ENCODE measurements around the gene ERBB2.

Gene ERBB2

DNA sequence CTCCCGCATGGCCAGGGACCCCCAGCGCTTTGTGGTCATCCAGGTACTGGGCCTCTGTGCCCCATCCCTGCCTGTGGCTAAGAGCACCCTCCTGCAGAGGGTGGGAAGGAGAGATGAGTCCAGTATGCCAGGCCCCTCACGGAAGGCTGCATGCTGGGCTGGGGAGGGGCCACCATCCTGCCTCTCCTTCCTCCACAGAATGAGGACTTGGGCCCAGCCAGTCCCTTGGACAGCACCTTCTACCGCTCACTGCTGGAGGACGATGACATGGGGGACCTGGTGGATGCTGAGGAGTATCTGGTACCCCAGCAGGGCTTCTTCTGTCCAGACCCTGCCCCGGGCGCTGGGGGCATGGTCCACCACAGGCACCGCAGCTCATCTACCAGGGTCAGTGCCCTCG lies 26.8 kb downstream of the ERBB2 start:
- no peak for DNase-seq (ENCODE audit: low spot score)

- no peak for DNase-seq (ENCODE audit: low spot score)
Observed at GRCh38 chr17:39727556-39727955, 27.7 kb downstream of the ERBB2 start.

DNA sequence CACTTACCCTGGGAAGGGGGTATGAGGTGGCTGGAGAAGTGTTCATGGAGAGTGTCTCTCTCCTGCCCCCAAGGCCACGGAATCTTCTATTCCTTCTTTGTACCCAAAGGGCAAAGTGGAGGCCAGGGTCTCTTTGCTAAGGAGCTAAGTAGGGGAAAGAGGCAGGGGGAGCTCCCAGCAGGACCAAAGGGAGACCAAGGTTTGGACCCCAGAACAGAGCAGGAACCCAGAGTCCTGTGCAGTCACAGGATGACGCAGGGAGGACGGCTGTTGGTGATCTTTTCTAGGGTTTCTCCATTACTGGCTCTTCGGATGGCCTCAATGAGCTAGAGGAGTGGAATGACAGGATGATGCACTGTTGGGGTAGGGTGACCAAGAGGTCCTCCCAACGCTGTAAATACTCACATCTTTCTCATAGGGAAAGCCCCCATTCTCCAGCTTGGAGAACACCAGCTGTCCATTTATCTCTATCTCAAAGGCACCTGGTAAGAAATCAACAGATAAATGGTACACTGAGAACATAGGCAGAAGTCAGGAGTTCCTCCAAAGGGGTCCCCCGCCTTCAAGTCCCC lies 29.5 kb downstream of the ERBB2 start:
- DNase-seq (ENCODE audit: low spot score) = no peak

- DNase-seq (ENCODE audit: low spot score) = peak; percentile 92
Observed at GRCh38 chr17:39730095-39730921, 30.4 kb downstream of the ERBB2 start, which contains the start of gene MIEN1. MIEN1 (minus strand) TSS chr17:39730532; CDS start chr17:39730495, 37 bp downstream.

DNA sequence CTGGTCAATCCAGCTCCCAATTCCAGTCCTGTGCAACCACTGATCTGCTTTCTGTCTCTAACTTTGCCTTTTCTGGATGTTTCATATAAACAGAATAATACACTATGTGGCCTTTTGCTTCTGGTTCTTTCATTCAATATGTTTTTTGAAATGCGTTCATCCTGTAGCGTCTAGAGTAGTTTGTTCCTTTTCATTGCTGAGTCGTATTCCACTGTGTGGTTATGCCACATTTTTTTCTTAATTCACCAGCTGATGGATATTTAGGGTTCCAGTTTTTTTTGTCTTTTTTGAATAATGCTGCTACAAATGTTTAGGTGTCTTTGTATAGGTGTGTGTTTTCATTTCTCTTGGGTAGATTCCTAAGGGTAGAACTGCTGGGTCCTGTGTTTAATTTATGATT lies 32.7 kb downstream of the ERBB2 start:
- DNase-seq (ENCODE audit: low spot score) = no peak

- no peak for DNase-seq (ENCODE audit: low spot score)
Observed at GRCh38 chr17:39735882-39736281, 36.0 kb downstream of the ERBB2 start.

DNA sequence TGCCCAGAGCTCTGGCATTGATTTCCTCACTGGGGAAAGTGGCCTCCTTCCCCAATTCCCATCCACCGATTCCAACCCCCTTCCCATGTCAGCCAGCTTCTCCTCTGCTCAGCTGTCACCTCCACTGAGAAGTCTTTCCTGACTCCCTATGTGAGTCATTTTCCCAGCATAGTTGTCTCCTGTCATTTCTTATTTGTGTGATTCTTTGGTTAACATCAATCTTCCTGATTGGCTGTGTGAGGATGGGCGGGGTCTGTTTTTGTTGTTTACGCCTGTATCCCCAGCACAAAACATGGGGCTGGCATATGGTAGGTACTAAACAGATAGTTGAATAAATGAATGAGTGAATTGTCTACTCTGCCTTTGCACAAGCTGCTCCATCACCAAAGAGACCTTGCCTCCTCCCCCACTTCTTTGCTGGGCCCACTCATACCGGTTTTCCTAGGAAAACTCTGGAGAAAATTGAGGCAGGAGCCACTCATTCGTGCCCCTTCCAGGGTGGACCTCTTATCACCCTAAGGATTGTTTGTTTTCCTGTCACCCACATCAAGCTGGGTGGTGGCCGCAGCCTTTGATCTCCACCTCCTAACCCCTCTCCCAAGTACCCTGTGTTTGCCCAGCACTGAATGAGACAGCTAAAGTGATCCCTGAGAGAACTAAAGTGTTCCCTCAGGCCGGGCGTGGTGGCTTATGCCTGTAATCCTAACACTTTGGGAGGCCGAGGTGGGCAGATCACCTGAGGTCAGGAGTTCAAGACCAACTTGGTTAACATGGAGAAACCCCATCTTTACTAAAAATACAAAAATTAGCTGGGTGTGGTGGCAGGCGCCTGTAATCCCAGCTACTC lies 36.7 kb downstream of the ERBB2 start:
- DNase-seq (ENCODE audit: low spot score) = no peak

DNA sequence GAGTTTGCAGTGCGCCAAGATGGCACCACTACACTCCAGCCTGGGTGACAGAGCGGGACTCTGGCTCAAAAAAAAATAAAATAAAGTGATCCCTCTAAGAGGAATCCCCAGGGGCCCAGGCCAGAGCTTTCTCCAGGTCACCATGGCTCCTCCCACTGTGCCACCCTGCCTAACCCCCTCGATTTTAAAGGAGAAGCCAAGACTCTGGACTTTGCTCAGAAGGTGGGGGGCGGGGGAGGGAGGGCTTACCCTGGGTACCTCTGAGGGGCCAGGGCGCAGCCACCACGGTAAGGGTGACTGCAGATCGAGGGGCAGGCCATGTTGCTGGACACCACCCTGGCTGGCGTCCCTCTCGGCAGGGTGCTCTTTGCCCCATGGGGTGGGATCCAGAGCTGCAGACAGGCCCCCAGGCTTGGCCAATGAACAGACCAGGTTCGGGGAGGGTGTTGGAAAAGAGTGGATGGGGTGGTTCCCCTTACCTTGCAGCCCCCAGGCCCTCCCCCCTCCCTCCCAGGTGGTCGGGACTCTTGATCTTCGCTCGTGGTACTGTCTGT lies 37.4 kb downstream of the ERBB2 start:
- DNase-seq (ENCODE audit: low spot score) = no peak

GRCh38 chr17:39737760-39738567 lies 38.1 kb downstream of the ERBB2 start, which contains the start of gene GRB7:
GRB7 (plus strand) TSS chr17:39737938; CDS start chr17:39742302, 4,364 bp downstream.
- DNase-seq (ENCODE audit: low spot score) = no peak

- no peak for DNase-seq (ENCODE audit: low spot score)
Observed at GRCh38 chr17:39738568-39738901, 38.7 kb downstream of the ERBB2 start.

- DNase-seq (ENCODE audit: low spot score) = no peak
Observed at GRCh38 chr17:39738983-39739884, 39.4 kb downstream of the ERBB2 start.

DNA sequence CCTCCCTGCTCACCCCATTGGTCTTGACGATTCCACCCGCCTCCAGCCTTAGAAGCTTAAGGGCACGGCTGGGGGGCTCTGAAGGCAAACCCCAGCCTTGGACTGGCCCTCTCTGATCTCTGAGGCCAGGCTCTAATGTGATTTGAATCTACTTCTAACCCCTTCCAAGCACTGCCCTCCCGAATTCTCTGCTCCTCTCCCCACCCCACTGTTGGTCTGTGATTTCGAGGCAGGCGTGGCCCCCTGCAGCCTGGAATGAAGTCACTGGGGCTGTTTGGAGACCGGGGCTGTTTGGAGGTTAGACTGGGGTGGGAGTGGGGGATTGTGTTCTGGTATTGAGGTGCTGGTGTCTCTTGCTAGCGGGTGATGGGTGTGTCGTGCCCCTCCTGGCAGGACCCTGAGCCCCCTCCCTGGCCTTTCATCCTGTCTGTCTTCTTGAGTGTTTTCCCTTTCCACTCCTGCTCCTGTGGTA lies 40.1 kb downstream of the ERBB2 start:
- no peak for DNase-seq (ENCODE audit: low spot score)

GRCh38 chr17:39740357-39741111 lies 40.7 kb downstream of the ERBB2 start:
- no peak for DNase-seq (ENCODE audit: low spot score)

DNA sequence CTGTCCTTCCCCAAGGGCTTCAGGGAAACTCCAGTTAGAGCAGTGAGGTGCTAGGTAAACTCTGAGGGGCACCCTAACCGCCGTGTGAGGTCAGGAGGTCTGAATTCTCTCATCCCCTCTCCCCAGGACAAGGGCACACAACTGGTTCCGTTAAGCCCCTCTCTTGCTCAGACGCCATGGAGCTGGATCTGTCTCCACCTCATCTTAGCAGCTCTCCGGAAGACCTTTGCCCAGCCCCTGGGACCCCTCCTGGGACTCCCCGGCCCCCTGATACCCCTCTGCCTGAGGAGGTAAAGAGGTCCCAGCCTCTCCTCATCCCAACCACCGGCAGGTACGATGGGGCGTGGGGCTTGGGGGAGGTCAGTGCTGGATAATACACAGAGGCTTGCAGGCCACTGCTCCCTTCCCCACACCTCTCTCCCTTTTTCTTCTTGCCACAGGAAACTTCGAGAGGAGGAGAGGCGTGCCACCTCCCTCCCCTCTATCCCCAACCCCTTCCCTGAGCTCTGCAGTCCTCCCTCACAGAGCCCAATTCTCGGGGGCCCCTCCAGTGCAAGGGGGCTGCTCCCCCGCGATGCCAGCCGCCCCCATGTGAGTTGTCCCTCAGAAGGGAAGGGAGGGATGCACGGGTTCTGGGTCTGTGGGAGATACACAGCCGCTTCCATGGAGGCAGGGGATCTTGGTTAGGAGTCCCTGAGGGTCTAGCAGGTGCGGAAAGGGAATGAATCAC lies 42.4 kb downstream of the ERBB2 start:
- no peak for DNase-seq (ENCODE audit: low spot score)

DNA sequence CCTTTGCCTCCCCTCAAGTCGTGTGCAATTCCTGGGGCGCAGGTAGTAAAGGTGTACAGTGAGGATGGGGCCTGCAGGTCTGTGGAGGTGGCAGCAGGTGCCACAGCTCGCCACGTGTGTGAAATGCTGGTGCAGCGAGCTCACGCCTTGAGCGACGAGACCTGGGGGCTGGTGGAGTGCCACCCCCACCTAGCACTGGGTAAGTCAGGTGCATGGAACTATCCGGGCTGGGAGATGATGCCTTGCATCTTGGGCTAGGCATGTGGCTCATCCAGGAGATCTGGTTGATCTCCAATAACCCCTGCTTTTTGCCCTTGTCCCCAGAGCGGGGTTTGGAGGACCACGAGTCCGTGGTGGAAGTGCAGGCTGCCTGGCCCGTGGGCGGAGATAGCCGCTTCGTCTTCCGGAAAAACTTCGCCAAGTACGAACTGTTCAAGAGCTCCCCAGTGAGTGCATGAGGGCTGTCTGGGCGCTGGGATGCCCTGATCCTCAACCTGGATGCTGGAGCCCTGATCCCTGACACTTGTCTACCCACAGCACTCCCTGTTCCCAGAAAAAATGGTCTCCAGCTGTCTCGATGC lies 43.1 kb downstream of the ERBB2 start:
- no peak for DNase-seq (ENCODE audit: low spot score)

DNA sequence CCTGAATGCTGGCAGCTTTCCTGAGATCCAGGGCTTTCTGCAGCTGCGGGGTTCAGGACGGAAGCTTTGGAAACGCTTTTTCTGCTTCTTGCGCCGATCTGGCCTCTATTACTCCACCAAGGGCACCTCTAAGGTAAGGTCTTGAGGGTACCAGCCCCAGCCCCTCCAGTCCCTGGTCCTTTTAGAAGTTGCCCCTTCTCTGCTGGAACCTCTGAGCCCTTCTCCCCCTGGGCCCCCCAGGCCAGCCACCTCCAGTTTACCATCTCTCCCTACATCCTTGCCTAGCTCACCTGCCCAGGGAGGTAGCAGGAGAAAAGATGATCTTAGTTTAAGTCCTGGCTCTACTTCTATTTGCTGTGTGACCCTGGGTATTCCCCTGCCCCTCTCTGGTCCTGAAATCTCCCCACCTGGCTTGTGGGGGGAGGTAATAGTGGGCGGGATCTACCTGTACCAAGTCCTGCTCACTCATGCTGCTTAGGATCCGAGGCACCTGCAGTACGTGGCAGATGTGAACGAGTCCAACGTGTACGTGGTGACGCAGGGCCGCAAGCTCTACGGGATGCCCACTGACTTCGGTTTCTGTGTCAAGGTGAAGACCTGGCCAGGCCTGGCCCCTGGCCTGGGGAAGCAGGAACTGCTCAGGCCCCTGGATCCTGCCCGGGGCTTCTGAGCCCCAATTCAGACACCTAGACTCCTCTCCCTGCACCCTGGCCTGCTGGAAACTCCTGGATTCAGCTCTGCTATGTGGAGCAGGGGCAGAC lies 44.4 kb downstream of the ERBB2 start:
- no peak for DNase-seq (ENCODE audit: low spot score)

DNA sequence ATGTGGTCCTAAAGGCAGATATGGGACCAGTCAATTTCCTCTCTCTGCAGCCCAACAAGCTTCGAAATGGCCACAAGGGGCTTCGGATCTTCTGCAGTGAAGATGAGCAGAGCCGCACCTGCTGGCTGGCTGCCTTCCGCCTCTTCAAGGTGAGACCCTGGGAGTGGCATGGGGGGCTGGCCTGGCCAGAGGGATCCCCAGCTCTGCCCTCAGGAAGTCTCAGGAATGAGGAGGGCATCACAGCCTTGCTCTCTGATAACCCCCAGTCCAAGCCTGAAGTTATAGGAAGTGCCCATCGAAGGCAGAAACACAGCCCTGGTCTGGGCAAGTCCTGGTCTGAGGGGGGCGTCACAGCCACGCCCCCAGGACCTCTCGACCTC lies 45.0 kb downstream of the ERBB2 start:
- no peak for DNase-seq (ENCODE audit: low spot score)
